ENCODE results near the gene ERMAP. TPM values are rescaled to one million over a fixed set of nuclear protein-coding genes. Genes with fewer than 3 reads are reported as not detected.
"Not testable (repeated sequence)": the region's sequence is repeated elsewhere in the genome, so short reads cannot be mapped to it uniquely, and the experiment has no call there.

Gene ERMAP
- total RNA-seq, 2 experiments from 2014 or later: 3.1 to 3.2 TPM

- H3K27me3 Mint-ChIP-seq: no peaks in the 10 kb centered on the region
- H3K9me3 Mint-ChIP-seq: peaks cover 10% of the 10 kb centered on the region
- peak; percentile 88 for DNase-seq
- peaks cover 27% of the 10 kb centered on the region for H3K4me1 Mint-ChIP-seq
- H3K27ac Mint-ChIP-seq: peak within 1 kb of the TSS; percentile 82
- peaks cover 48% of the 10 kb centered on the region for H3K36me3 Mint-ChIP-seq
- peak within 1 kb of the TSS; percentile 91 for H3K4me3 Mint-ChIP-seq
Measured at GRCh38 chr1:42846257-42847110, 29.6 kb downstream of the ERMAP start, which contains the start of gene ZNF691. TSS of gene ZNF691 (plus strand) at chr1:42846613. CDS start at chr1:42849659, 3,046 bp downstream.

- Mint-ChIP-seq H3K36me3 (peaks cover 53% of the 10 kb centered on the region), H3K4me1 (peaks cover 27% of the 10 kb centered on the region), H3K4me3 (peak overlapping the region; percentile 91), H3K27me3 (no peaks in the 10 kb centered on the region), H3K9me3 (peaks cover 10% of the 10 kb centered on the region), H3K27ac (peak overlapping the region; percentile 82)
- DNase-seq: peak; percentile 3
Measured at GRCh38 chr1:42847111-42847595, 30.2 kb downstream of the ERMAP start.

- H3K36me3 Mint-ChIP-seq: peaks cover 60% of the 10 kb centered on the region
- H3K4me3 Mint-ChIP-seq: peak overlapping the region; percentile 91
- peaks cover 10% of the 10 kb centered on the region for H3K9me3 Mint-ChIP-seq
- no peak overlapping the region for H3K27ac Mint-ChIP-seq
- no peaks in the 10 kb centered on the region for H3K27me3 Mint-ChIP-seq
- peaks cover 27% of the 10 kb centered on the region for H3K4me1 Mint-ChIP-seq
- no peak for DNase-seq
Measured at GRCh38 chr1:42847721-42848460, 31.0 kb downstream of the ERMAP start.

- Mint-ChIP-seq H3K27me3 (no peaks in the 10 kb centered on the region), H3K4me3 (no peak overlapping the region), H3K4me1 (peaks cover 27% of the 10 kb centered on the region), H3K9me3 (peaks cover 10% of the 10 kb centered on the region), H3K27ac (peak overlapping the region; percentile 27), H3K36me3 (peaks cover 54% of the 10 kb centered on the region)
- DNase-seq: no peak
Measured at GRCh38 chr1:42848823-42849537, 32.1 kb downstream of the ERMAP start.

- no peak overlapping the region for H3K4me3 Mint-ChIP-seq
- no peak overlapping the region for H3K27ac Mint-ChIP-seq
- H3K27me3 Mint-ChIP-seq: no peaks in the 10 kb centered on the region
- peaks cover 25% of the 10 kb centered on the region for H3K4me1 Mint-ChIP-seq
- H3K36me3 Mint-ChIP-seq: peaks cover 49% of the 10 kb centered on the region
- no peak for DNase-seq
- peaks cover 10% of the 10 kb centered on the region for H3K9me3 Mint-ChIP-seq
Measured at GRCh38 chr1:42849944-42850343, 33.0 kb downstream of the ERMAP start.

- H3K36me3 Mint-ChIP-seq: peaks cover 47% of the 10 kb centered on the region
Measured at GRCh38 chr1:42851420-42851819, 34.5 kb downstream of the ERMAP start.

GRCh38 chr1:42851960-42852607 lies 35.2 kb downstream of the ERMAP start:
- no peak for DNase-seq
- H3K9me3 Mint-ChIP-seq: peaks cover 10% of the 10 kb centered on the region
- peak overlapping the region; percentile 12 for H3K27ac Mint-ChIP-seq
- H3K27me3 Mint-ChIP-seq: no peaks in the 10 kb centered on the region
- H3K36me3 Mint-ChIP-seq: peaks cover 46% of the 10 kb centered on the region
- no peak overlapping the region for H3K4me3 Mint-ChIP-seq
- H3K4me1 Mint-ChIP-seq: peaks cover 22% of the 10 kb centered on the region

More at GRCh38 chr1:42851420-42851819, 34.5 kb downstream of the ERMAP start:
- Mint-ChIP-seq H3K9me3 (peaks cover 10% of the 10 kb centered on the region), H3K4me3 (no peak overlapping the region), H3K4me1 (peaks cover 23% of the 10 kb centered on the region), H3K27me3 (no peaks in the 10 kb centered on the region), H3K27ac (no peak overlapping the region)
- no peak for DNase-seq

GRCh38 chr1:42852608-42852980 lies 35.7 kb downstream of the ERMAP start:
- Mint-ChIP-seq H3K27me3 (no peaks in the 10 kb centered on the region), H3K36me3 (peaks cover 46% of the 10 kb centered on the region), H3K9me3 (peaks cover 10% of the 10 kb centered on the region), H3K4me1 (peaks cover 17% of the 10 kb centered on the region), H3K27ac (no peak overlapping the region), H3K4me3 (no peak overlapping the region)
- no peak for DNase-seq

- peaks cover 10% of the 10 kb centered on the region for H3K9me3 Mint-ChIP-seq
- no peak for DNase-seq
- no peak overlapping the region for H3K4me3 Mint-ChIP-seq
- H3K27ac Mint-ChIP-seq: no peak overlapping the region
- no peaks in the 10 kb centered on the region for H3K27me3 Mint-ChIP-seq
- peaks cover 12% of the 10 kb centered on the region for H3K4me1 Mint-ChIP-seq
- H3K36me3 Mint-ChIP-seq: peaks cover 45% of the 10 kb centered on the region
Measured at GRCh38 chr1:42853116-42853884, 36.4 kb downstream of the ERMAP start.

- not testable (repeated sequence) for H3K9me3 Mint-ChIP-seq, H3K4me1 Mint-ChIP-seq, H3K27ac Mint-ChIP-seq, H3K4me3 Mint-ChIP-seq, DNase-seq
- Mint-ChIP-seq H3K36me3 (peaks cover 21% of the 10 kb centered on the region), H3K27me3 (peaks cover 12% of the 10 kb centered on the region)
Measured at GRCh38 chr1:42856554-42856953, 39.6 kb downstream of the ERMAP start.

- H3K27me3 Mint-ChIP-seq: peaks cover 24% of the 10 kb centered on the region
- not testable (repeated sequence) for H3K36me3 Mint-ChIP-seq, H3K27ac Mint-ChIP-seq, H3K9me3 Mint-ChIP-seq, H3K4me1 Mint-ChIP-seq, DNase-seq, H3K4me3 Mint-ChIP-seq
Measured at GRCh38 chr1:42859366-42859765, 42.4 kb downstream of the ERMAP start.

- Mint-ChIP-seq H3K4me1 (no peaks in the 10 kb centered on the region), H3K36me3 (peaks cover 7% of the 10 kb centered on the region), H3K4me3 (no peak overlapping the region), H3K27me3 (peaks cover 24% of the 10 kb centered on the region), H3K9me3 (peaks cover 5% of the 10 kb centered on the region), H3K27ac (no peak overlapping the region)
- no peak for DNase-seq
Measured at GRCh38 chr1:42860339-42861013, 43.6 kb downstream of the ERMAP start.

GRCh38 chr1:42861014-42861399 lies 44.1 kb downstream of the ERMAP start:
- no peak overlapping the region for H3K4me3 Mint-ChIP-seq
- H3K27ac Mint-ChIP-seq: no peak overlapping the region
- H3K9me3 Mint-ChIP-seq: peaks cover 5% of the 10 kb centered on the region
- DNase-seq: no peak
- H3K36me3 Mint-ChIP-seq: peaks cover 7% of the 10 kb centered on the region
- H3K27me3 Mint-ChIP-seq: peaks cover 24% of the 10 kb centered on the region
- H3K4me1 Mint-ChIP-seq: no peaks in the 10 kb centered on the region

Measured in activated naive CD8-positive, alpha-beta T cell treated with anti-CD3 and anti-CD28 coated beads for 36 hours (primary cell).